ENCODE measurements around the gene NUP188. TPM values are rescaled to one million over a fixed set of nuclear protein-coding genes. Genes with fewer than 3 reads are reported as not detected.

The NUP188 gene
- total RNA-seq, 6 experiments from 2014 or later, result 42.1 to 58.2 (median 54.2) TPM

GRCh38 chr9:129007766-129008468 is 60.4 kb downstream of the NUP188 start:
- DNase-seq, result no peak
- no peak for TF ChIP-seq CTCF (IDR thresholded peaks at IDR 0.05)
- Mint-ChIP-seq H3K36me3 (ENCODE audit: low read depth) (0 out of 2 replicates have a peak, but pooled peaks cover 2% of the 10 kb centered on the region), H3K9me3 (no peaks in the 10 kb centered on the region), H3K27ac (no peak overlapping the region), H3K4me1 (ENCODE audit: low read depth) (no peaks in the 10 kb centered on the region), H3K27me3 (ENCODE audit: insufficient read depth) (peaks cover 4% of the 10 kb centered on the region), H3K4me3 (no peak overlapping the region)

- Mint-ChIP-seq H3K9me3 (no peaks in the 10 kb centered on the region), H3K27me3 (ENCODE audit: insufficient read depth) (peaks cover 4% of the 10 kb centered on the region), H3K36me3 (ENCODE audit: low read depth) (no peaks in the 10 kb centered on the region), H3K4me1 (ENCODE audit: low read depth) (no peaks in the 10 kb centered on the region), H3K27ac (no peak overlapping the region), H3K4me3 (no peak overlapping the region)
- no peak for TF ChIP-seq CTCF (IDR thresholded peaks at IDR 0.05)
- no peak for DNase-seq
Measured at GRCh38 chr9:129008469-129008965, 61.0 kb downstream of the NUP188 start.

GRCh38 chr9:129008986-129009583 is 61.6 kb downstream of the NUP188 start:
- Mint-ChIP-seq H3K4me3 (no peak overlapping the region), H3K36me3 (ENCODE audit: low read depth) (no peaks in the 10 kb centered on the region), H3K27ac (no peak overlapping the region), H3K9me3 (no peaks in the 10 kb centered on the region), H3K4me1 (ENCODE audit: low read depth) (no peaks in the 10 kb centered on the region), H3K27me3 (ENCODE audit: insufficient read depth) (peaks cover 4% of the 10 kb centered on the region)
- no peak for DNase-seq
- TF ChIP-seq CTCF (IDR thresholded peaks at IDR 0.05), result no peak

- H3K9me3 Mint-ChIP-seq, result no peaks in the 10 kb centered on the region
- H3K4me1 Mint-ChIP-seq (ENCODE audit: low read depth), result no peaks in the 10 kb centered on the region
- no peaks in the 10 kb centered on the region for H3K36me3 Mint-ChIP-seq (ENCODE audit: low read depth)
- no peak overlapping the region for H3K27ac Mint-ChIP-seq
- no peak for DNase-seq
- no peak for TF ChIP-seq CTCF (IDR thresholded peaks at IDR 0.05)
- peaks cover 4% of the 10 kb centered on the region for H3K27me3 Mint-ChIP-seq (ENCODE audit: insufficient read depth)
- H3K4me3 Mint-ChIP-seq, result no peak overlapping the region
Measured at GRCh38 chr9:129009584-129010141, 62.2 kb downstream of the NUP188 start.

- Mint-ChIP-seq H3K27me3 (ENCODE audit: insufficient read depth) (peaks cover 4% of the 10 kb centered on the region), H3K27ac (no peak overlapping the region), H3K36me3 (ENCODE audit: low read depth) (no peaks in the 10 kb centered on the region; the same call in 1 of the 2 replicates), H3K9me3 (no peaks in the 10 kb centered on the region), H3K4me3 (no peak overlapping the region), H3K4me1 (ENCODE audit: low read depth) (no peaks in the 10 kb centered on the region)
- DNase-seq, result no peak
- no peak for TF ChIP-seq CTCF (IDR thresholded peaks at IDR 0.05)
Measured at GRCh38 chr9:129010267-129010975, 62.9 kb downstream of the NUP188 start.
